ENCODE results near the gene UGCG. TPM values are rescaled to one million over a fixed set of nuclear protein-coding genes. Genes with fewer than 3 reads are reported as not detected.
"Not testable (repeated sequence)": the region's sequence is repeated elsewhere in the genome, so short reads cannot be mapped to it uniquely, and the experiment has no call there.

UGCG gene
- total RNA-seq, 1 donor from 2014 or later = 44.6 TPM

DNA sequence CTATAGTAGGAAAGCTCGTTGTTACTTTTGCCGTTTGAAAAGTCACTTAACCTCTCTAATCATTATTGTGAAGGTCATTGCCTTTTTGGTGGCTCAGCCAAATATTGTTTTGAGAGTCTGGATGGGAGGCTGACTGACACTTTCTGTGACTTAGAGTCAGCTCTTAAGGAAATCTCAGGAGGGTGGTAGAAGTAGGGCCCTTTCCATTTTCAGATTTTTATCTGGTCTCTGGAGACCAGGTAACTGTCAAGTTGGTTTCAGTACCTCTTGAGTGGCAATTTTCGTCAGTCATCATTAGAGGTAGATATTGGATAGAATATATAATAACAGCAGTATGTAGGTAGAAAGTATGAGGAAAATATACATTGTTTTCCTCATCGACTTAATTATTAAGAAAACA lies 23.3 kb downstream of the UGCG start:
- no peak for DNase-seq (ENCODE audit: low spot score)

DNA sequence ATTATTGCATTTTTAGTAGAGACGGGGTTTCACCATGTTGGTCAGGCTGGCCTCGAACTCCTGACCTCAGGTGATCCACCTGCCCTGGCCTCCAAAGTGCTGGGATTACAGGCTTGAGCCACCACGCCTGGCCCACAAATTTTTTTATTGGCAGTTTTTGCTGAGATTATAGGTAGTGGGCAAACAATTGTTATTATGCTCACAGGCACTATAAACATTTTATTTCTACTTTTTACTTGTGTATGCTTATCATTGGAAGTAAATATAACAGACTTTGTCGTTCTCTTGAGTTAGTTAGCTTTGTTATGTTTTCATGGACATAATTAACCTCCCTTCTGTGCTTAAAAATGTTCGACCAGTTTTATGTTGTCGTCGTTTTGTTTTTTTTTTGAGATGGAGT lies 23.9 kb downstream of the UGCG start:
- no peak for DNase-seq (ENCODE audit: low spot score)

DNA sequence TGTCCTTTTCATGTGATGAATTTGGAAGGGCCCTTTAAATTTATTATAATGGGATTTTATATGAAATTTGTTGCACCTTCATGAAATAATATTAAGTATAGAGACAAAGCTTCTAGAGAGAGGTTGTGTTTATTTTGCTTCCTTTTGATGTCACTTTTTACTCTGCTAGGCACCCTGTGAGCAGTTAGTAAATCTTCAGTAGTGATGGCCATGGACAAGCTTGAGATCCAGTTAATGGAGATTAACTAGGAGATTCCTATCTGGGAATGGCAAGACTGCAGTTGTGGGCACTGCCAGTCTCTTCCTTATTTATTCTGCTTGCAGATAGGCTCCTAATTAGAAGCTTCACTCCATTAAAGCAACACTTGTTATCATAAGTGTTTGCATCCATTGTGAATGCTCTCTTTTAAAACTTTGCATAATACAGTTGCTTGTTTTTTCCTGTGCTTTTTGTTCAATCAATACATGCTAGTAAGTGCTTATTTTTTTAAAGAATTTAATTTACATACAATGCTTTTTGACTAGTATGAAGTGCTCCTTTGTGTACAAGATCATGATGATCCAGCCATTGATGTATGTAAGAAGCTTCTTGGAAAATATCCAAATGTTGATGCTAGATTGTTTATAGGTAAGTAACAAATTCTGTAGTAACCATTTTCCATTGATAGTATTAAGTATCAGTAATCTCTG lies 25.9 kb downstream of the UGCG start:
- no peak for DNase-seq (ENCODE audit: low spot score)

DNA sequence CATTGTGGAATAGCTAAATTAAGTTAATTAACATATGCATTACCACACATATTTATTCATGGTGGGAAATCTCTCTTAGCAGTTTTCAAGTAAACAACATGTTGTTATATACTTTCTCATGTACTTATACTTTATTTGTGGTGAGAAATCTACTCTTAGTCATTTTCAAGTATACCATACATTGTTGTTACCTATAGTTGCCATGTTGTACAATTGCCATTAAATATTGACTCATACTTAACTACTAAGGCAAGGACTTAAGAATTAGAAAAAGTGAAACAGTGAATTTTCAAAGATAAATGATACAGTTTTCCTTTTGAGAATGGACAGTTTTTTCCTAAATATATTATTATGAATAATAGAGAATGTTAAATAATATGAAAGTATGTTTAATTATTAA lies 27.7 kb downstream of the UGCG start:
- DNase-seq (ENCODE audit: low spot score) = no peak

DNA sequence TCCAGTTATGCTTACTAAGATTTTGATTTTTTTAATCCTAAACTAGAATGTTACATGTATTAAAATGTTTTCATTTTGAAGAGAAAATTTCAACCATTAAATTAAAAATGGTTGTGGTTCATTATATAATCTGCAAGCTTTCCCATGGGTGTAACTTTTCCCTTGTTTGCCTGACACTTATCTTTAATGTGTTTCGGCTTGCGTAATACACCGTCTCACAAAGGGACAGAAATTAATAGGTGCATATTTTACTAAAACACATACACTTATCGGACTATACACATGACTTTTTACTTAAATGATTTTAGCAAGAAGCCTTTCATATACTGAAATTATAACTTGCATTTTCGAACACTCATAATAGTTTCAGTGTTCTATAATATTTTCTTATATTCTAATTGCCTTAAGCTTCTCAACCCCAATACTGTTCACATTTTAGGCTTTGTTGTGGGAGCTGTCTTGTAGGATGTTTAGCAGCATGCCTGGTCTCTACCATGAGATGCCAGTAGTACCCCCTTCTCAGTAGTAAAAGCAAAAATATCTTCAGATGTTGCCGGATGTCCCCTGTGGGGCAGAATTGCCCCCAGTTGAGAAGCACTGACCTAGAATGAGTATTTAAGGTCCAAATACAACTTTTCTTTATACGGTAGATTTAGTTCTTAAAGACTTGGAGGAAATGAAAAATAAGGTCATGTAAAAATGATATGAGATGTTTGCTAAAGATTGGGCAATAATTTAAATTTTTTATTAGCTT lies 28.6 kb downstream of the UGCG start:
- no peak for DNase-seq (ENCODE audit: low spot score)

DNA sequence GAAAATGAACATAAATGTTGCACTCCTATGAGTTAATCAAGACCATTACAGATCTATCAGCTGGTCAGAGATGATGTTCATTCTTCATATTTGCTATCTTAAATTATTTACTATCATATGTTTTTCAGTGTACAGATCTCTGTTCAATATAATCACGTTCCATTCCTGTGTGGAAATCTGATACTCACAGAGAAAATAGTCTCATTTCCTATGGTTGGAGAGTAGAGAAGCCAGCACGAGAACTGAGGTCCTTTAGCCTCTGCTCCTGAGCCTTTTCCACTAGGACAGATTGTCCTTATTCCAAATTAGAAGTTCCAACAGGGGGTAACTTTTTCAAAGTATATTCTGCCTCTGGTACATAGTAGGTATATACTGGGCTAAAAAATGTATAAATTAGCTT lies 29.2 kb downstream of the UGCG start:
- no peak for DNase-seq (ENCODE audit: low spot score)

DNA sequence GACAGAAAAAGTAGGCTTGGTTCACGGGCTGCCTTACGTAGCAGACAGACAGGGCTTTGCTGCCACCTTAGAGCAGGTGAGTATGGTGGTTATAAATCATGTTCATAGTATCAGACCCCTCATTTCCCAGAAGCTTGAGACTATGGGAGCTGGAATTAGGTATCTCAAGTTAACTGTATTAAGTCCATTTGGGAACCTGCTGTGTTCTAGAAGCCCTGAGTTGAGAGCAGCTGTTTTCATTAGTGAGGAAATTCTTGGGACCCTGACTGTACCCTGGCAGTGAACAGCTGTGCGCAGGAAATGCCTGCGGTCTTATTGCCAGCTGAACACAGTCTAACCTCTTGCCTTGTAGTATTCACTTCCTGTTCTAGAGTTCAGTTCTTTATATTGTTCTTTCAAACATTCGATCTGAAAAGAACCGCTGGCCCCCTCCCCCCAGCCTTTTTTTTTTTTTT lies 29.8 kb downstream of the UGCG start:
- peak; percentile 50 for DNase-seq (ENCODE audit: low spot score)

DNA sequence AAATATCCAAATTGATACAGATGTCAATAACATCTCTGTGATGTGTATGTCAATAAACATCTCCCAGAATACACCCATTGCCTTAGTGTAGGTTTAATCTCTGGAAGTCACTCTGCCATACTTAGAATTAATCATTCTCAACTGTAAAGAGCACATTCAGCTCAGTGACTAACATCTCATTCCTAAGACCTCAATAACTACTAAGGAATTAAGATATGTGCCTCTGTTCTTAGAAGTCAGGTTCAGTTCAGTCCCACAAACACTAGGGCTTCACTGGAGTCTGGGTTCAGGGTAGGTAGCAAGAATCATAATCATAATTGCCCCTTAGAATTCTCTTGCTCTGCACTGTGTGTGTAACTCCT lies 31.7 kb downstream of the UGCG start:
- DNase-seq (ENCODE audit: low spot score) = no peak

DNA sequence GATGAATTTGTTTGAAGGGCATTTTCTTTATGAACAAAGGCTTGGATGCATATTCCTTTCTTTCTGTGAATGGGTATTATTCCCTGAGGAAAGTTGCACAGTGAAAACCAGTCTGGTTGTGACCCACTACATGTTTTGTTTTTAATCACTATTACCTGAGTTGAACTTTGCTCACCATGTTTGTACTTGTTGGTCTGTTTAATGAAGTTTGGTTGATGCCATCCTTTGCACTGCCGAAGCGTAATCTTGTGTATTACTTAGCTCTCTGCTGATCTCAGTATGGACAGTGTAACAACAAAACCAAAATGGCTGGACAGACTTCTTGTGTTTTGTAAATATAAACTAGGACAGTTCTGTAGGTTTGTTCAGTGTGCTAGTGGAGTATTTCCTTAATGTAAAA lies 38.1 kb downstream of the UGCG start:
- DNase-seq (ENCODE audit: low spot score) = no peak

DNA sequence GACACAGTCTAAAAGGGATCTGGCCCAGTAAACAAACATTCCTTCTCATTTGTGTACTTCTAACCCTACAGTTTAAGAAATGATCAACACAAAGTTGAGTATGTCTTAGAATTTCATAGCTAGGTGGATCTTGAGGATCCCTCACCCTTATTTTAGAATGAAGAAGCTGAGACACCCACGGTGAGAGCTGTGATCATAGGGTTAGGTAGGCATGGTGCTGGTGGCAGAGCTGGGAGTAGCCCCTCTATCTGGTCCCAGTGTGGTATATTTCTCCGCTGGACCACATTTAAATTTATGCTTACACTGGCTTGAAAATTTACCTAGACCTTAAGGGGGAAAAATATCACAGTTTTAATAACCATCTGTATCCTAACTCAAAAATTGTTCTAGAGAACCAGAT lies 39.8 kb downstream of the UGCG start:
- DNase-seq (ENCODE audit: low spot score) = no peak

DNA sequence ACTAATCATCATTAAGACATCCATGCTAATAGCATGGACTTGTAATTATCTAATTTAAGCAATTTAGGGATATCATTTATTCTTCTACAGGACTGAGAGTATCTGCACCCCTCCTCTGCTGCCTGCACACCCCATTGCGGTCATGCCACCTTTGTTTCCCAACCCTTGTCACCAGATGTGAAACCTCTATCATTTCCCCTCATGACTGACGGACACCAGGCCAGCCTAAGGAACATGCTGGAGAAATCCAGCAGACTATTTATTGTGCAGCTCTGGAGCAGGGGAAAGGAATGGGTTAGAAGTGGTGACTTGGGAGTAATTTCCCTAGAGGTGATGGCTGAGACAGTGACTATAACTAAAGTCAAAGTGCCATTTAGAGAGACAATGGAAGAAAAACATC lies 40.7 kb downstream of the UGCG start:
- DNase-seq (ENCODE audit: low spot score) = no peak

DNA sequence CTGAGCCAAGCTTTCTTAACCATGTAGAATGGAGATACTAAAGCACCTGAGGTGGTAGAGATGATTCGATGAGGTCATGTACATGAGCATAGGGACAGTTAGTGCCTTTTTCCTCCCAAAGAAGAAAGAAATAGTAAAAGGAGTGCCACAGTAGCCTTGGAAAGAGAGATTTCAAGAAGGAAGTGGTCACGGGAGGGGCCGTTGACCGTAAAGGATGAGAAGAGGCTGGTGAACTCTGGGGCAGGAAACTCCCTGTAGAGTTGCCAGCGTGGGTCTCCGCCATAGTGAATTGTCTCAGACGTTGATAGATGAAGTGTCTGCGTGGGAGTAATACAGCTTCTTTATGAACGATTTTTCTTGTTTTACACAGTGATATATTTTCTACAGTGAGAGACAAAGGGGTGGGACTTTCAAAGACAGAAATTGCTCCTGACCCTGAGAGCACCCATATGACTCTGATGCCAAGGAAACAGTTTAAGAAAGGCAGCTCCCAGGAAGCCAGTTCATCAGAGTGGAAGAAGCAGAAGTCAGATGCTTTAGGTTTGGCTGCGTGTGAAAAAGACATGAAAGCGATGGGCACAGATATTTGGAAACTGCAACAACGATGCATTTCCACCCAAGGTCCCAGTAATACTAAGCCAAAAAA lies 41.3 kb downstream of the UGCG start:
- no peak for DNase-seq (ENCODE audit: low spot score)

DNA sequence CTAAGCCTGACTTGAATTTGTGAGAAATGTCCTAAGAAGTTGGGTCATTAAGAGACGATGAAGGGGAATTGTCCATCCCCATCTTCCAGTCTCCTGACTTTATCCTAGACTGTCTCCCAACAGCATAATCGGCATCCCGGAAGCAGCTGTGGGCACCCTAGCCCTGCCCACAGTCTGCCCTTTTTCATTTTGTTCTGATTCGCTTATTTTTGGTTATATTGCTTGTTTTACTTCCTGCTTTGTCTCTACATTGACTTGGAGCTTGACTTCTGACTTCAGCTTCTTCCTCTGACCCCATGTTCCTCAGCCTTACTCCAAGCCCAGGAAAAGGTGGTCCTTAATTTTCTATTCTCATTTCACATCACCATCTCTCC lies 41.8 kb downstream of the UGCG start:
- DNase-seq (ENCODE audit: low spot score) = no peak

DNA sequence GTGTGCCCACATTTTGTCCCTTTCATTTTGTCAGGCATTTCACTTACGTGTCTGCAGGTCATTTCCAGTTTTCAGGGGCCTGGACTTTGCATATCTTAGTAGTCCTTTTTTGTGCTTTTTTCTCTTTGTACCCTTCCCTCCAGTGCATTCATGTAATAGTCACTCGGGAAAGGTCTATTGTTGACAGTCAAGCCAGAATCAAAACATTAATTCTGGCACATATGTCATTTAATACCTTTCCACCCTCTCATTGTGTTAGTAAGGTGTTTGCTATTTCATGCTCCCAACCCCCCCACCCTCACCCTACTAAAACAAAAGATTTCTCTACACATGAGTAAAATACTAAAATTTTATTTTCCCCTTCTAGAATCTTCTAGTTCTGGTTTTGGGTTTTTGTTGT lies 42.7 kb downstream of the UGCG start:
- DNase-seq (ENCODE audit: low spot score) = no peak

DNA sequence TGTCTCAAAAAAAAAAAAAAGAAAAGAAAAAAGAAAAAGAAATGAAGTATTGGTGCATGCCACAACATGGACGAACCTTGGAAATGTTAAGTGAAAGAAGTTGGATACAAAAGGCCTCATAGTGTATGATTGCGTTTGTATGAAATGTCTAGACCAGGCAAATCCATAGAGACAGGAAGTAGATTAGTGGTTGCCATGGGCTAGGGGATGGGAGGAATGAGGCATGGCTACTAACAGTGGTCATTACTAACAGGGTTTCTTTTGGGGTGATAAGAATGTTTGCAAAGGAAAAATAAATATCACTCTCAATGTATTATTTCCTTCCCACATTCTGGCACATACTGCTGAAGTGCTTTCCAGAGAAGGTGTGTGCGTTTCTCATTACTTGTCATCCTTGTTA lies 44.1 kb downstream of the UGCG start:
- DNase-seq (ENCODE audit: low spot score) = no peak

DNA sequence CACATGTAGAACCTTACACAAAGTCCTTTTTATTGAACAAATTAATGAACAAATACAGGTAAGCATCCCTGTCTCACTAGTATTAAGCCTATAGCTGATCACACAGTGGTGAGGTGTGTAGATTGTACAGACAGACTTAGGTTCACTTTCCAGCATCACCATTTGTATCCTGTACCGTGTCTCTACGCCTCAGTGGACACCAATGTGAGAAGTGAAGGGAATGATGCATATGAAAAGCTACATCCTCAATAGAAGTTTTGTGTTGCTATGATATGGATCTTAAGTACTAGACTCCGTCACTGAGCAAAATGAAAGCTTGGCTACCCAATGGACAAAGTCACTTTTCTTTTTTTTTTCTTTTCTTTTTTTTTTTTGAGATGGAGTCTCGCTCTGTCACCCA lies 46.6 kb downstream of the UGCG start:
- no peak for DNase-seq (ENCODE audit: low spot score)

DNA sequence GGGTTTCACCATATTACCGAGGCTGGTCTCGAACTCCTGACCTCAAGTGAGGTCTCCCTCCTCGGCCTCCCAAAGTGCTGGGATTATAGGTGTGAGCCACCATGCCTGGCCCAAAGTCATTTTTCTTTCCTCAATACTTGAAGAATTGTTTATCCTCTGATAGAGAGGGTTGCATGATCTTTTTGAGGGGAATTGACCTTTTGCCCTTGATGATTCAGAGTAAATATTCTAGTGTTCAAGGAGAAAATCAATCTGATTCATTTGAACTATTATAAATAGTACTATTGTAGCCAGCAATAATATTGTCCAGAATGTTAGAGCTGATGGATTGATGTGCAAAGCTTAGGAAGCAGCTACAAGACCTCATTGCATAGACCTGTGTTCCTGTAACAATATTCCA lies 47.1 kb downstream of the UGCG start:
- DNase-seq (ENCODE audit: low spot score) = no peak

DNA sequence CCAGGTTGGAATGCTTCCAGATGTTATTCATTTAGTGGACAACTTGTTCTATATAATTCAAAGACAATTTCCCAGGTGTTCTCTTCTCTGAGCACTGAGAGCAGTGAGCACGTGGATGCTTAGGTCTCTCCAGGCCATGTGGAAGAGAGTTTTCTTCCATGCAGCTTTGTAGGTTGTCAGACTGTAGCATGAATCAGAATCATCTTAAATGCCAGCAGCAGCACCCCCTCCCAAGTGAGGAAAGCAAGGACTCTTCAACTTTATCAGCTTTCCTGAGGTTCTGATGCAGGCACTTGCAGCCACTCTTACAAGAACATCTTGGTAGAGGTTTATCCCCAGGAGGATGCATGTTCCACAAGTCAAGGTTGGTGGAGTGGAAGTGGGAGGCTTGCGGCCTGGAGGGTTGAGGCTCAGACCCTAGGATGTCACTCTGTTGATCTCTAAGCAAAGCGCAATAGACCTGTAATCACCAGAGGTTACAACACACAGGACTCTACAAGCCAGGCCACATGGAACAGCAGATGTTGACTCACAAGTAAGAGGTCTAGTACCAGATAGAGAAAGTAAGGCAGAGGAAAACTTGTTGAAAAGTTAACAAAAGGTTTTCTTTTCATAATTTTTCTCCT lies 47.7 kb downstream of the UGCG start:
- DNase-seq (ENCODE audit: low spot score) = no peak

DNA sequence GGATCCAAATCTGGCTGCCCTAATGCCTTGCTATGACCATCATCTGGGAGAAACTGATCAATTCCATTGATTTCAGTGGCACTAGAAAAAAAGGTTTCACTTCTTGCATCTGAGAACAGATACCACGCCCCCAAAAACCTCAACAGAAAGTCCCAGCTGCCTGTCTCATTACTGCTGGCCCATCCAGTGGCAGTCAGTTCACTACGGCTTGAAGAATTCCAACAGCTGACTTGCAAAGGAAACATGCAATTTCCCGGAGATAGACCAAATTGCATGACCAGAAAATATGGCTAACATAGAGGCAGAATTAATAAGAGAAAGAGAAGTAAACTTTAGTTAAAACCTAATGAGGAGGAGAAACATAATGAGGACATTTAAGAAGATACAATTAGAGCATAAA lies 48.6 kb downstream of the UGCG start:
- DNase-seq (ENCODE audit: low spot score) = no peak

DNA sequence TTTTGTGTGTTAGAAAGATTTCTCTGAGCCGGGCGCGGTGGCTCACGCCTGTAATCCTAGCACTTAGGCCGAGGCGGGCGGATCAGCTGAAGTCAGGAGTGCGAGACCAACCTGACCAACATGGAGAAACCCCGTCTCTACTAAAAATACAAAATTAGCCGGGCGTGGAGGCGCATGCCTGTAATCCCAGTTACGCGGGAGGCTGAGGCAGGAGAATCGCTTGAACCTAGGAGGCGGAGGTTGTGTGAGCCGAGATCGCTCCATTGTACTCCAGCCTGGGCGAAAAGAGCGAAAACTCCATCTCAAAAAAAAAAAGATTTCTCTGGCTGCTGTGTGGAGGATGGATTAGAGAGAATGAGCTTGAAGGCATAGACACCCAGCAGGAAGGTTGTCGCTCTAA lies 51.5 kb downstream of the UGCG start:
- DNase-seq (ENCODE audit: low spot score) = not testable (repeated sequence)

DNA sequence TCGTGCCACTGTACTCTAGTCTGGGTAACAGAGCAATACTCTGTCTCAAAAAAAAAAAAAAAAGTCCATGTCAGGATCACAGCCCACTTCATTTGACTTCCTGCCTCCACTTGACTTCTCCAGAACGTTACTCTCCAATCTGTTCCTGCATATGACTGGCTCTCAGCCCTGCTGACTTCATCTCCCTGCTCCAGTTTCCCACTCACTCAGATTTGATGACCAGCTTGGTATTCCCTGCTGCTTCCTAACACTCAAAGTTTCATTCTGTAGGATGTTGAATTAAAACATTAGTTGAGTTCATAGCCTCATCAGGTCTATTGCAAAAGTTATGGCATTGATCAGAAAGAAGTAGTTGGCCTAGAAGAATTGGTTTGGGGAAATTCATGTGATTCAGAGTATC lies 52.3 kb downstream of the UGCG start:
- no peak for DNase-seq (ENCODE audit: low spot score)

DNA sequence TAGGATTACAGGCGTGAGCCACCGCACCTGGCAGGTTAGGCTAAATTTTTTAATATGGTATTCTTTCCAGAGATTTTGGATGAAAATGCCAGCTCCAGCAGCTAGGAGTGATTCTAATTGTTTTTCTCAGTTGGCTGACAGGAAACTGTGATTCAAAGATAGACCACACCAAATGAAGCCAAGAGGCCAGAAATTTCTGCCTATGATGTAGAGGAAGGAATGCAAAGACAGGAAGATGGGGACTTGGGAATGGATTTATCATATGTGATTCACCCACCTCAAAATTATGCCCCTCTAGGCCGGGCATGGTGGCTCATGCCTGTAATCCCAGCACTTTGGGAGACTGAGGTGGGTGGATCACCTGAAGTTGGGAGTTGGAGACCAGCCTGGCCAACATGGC lies 53.3 kb downstream of the UGCG start:
- no peak for DNase-seq (ENCODE audit: low spot score)

DNA sequence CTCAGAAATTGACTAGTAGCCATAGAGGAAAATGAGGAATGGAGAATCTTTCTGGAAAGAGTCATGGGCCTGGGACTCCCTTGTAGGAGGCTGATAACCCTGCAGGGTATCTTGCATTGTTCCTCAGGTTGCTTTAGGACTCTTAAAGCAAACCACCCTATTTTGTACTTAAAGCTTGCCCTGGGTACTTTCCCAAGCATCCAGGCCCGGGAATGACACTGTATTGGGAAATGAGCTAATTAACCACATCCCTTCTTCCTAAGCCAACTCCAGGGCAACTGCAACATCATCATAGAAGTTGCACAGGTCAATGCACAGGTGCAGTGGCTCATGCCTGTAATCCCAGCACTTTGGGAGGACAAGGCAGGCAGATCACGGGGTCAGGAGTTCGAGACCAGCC lies 55.9 kb downstream of the UGCG start:
- no peak for DNase-seq (ENCODE audit: low spot score)

All from mucosa of gallbladder (tissue), 1 donor.